ENCODE results near the gene LARGE1. TPM values are rescaled to one million over a fixed set of nuclear protein-coding genes. Genes with fewer than 3 reads are reported as not detected.

The LARGE1 gene
- total and polyA plus RNA-seq, 7 donors, result 14.9 to 91.6 (median 46.1) TPM

GRCh38 chr22:33854724-33855123 lies 65.6 kb downstream of the LARGE1 start:
- Histone ChIP-seq H3K27me3 (ENCODE audit: insufficient read depth in 3 of 3, low read length in 2 of 3) (no peaks in the 10 kb centered on the region), H3K9me3 (no peaks in the 10 kb centered on the region), H3K36me3 (ENCODE audit: insufficient read depth in 1 of 2, low read depth in 1 of 2) (no peaks in the 10 kb centered on the region), H3K4me3 (no peak overlapping the region), H3K27ac (peak overlapping the region; percentile 26), H3K4me1 (peaks cover 34% of the 10 kb centered on the region)
- WGBS, 3 donors, result 95 to 98% (median 96%) methylated on average over 11 of the region's 11 CpGs
- no peak for DNase-seq
- intact Hi-C loops (cut with DNase I), result no loop called here
- TF ChIP-seq CTCF (IDR thresholded peaks at IDR 0.05), result no peak
- no peak for ATAC-seq

GRCh38 chr22:33853200-33854097 lies 66.8 kb downstream of the LARGE1 start:
- Histone ChIP-seq H3K9me3 (no peaks in the 10 kb centered on the region), H3K27me3 (ENCODE audit: insufficient read depth in 3 of 3, low read length in 2 of 3) (no peaks in the 10 kb centered on the region), H3K4me1 (peaks cover 34% of the 10 kb centered on the region), H3K36me3 (ENCODE audit: insufficient read depth in 1 of 2, low read depth in 1 of 2) (no peaks in the 10 kb centered on the region), H3K4me3 (peak overlapping the region; percentile 67), H3K27ac (peak overlapping the region; percentile 77)
- intact Hi-C loops (cut with DNase I), result no loop called here
- no peak for TF ChIP-seq CTCF (IDR thresholded peaks at IDR 0.05)
- 18% methylated on average over 9 of the region's 9 CpGs for WGBS, 3 donors
- peak; percentile 70 to 71 for DNase-seq
- ATAC-seq, result peak; percentile 87 to 93 (median 90)

- Histone ChIP-seq H3K4me3 (no peak overlapping the region), H3K4me1 (peaks cover 34% of the 10 kb centered on the region), H3K36me3 (ENCODE audit: insufficient read depth in 1 of 2, low read depth in 1 of 2) (no peaks in the 10 kb centered on the region), H3K9me3 (no peaks in the 10 kb centered on the region), H3K27me3 (ENCODE audit: insufficient read depth in 3 of 3, low read length in 2 of 3) (no peaks in the 10 kb centered on the region), H3K27ac (no peak overlapping the region)
- intact Hi-C loops (cut with DNase I), result no loop called here
- no peak for TF ChIP-seq CTCF (IDR thresholded peaks at IDR 0.05)
- DNase-seq (no peak), ATAC-seq (no peak)
- WGBS, 3 donors, result 55 to 75% (median 66%) methylated on average over 5 of the region's 5 CpGs
These were observed 68.4 kb downstream of the LARGE1 start for GRCh38 chr22:33851821-33852384.

GRCh38 chr22:33851240-33851639 lies 69.0 kb downstream of the LARGE1 start:
- Histone ChIP-seq H3K4me3 (no peak overlapping the region), H3K36me3 (ENCODE audit: insufficient read depth in 1 of 2, low read depth in 1 of 2) (no peaks in the 10 kb centered on the region), H3K9me3 (no peaks in the 10 kb centered on the region), H3K4me1 (peaks cover 34% of the 10 kb centered on the region), H3K27ac (no peak overlapping the region), H3K27me3 (ENCODE audit: insufficient read depth in 3 of 3, low read length in 2 of 3) (no peaks in the 10 kb centered on the region)
- ATAC-seq, result peak; percentile 50 to 56 (median 54)
- TF ChIP-seq CTCF (IDR thresholded peaks at IDR 0.05), result no peak
- DNase-seq, result no peak
- intact Hi-C loops (cut with DNase I), result no loop called here
- WGBS, 3 donors, result 90 to 93% (median 91%) methylated on average over 5 of the region's 5 CpGs
